A549 treated with AZD9567 at 1 μM for 4 hours (cell line): ENCODE data around the gene RFX5. TPM values are rescaled to one million over a fixed set of nuclear protein-coding genes. Genes with fewer than 3 reads are reported as not detected.

Source experiments
- total RNA-seq: library from RNA; stranded (reverse); fragments of 200-300 nt; extraction: Qiagen RNA extraction; gene quantifications from 5 replicates; pipeline ENCODE4 v1.2.3, GENCODE V29; 2022; ENCODE audit not compliant: insufficient read depth

RFX5 gene
- 18.9 to 22.7 TPM (median 20.7 TPM) in 5 replicates for total RNA-seq

GRCh38 chr1:151346769-151347522 is at the start of gene RFX5:
Gene RFX5, minus strand, starts transcription at chr1:151347252. Its CDS starts 932 bp downstream, at chr1:151346320.

GRCh38 chr1:151372058-151372934 is 25.2 kb upstream of the RFX5 start, which contains the start of gene SELENBP1:
Gene SELENBP1, minus strand, starts transcription at chr1:151372705. Its CDS starts 64 bp downstream, at chr1:151372641.

GRCh38 chr1:151327223-151327902 is 19.7 kb downstream of the RFX5 start, which contains the start of gene PI4KB:
Gene PI4KB, minus strand, starts transcription at chr1:151327416. Its CDS starts 10,935 bp downstream, at chr1:151316481.

Other genes with a start within 250 kb of the RFX5 start
- gene SEMA6C, start 200.6 kb downstream of the RFX5 start, total RNA-seq: 1.7 to 2.2 TPM (median 1.9 TPM) in 4 of 5 replicates, not detected in the other
- gene TNFAIP8L2, start 190.6 kb downstream of the RFX5 start, total RNA-seq: not detected in 5 replicates
- 5.0 to 8.2 TPM (median 5.4 TPM) in 5 replicates for gene LYSMD1, start 181.3 kb downstream of the RFX5 start, total RNA-seq
- gene SCNM1, start 181.1 kb downstream of the RFX5 start, total RNA-seq: 47.1 to 48.4 TPM (median 47.7 TPM) in 5 replicates
- 0.21 to 0.34 TPM (median 0.23 TPM) in 4 of 5 replicates, not detected in the other for gene TMOD4, start 171.3 kb downstream of the RFX5 start, total RNA-seq
- gene VPS72, start 157.1 kb downstream of the RFX5 start, total RNA-seq: 41.8 to 48.0 TPM (median 42.8 TPM) in 5 replicates
- 45.2 to 70.0 TPM (median 47.0 TPM) in 5 replicates for gene PIP5K1A, start 148.7 kb downstream of the RFX5 start, total RNA-seq
- 184 to 202 TPM (median 199 TPM) in 5 replicates for gene PSMD4, start 92.5 kb downstream of the RFX5 start, total RNA-seq
- gene ZNF687, start 65.0 kb downstream of the RFX5 start, total RNA-seq: 13.5 to 17.1 TPM (median 14.8 TPM) in 5 replicates
- 20.5 to 25.9 TPM (median 24.3 TPM) in 5 replicates for gene PI4KB, start 19.8 kb downstream of the RFX5 start, total RNA-seq
- gene SELENBP1, start 25.5 kb upstream of the RFX5 start, total RNA-seq: 6.0 to 7.1 TPM (median 6.9 TPM) in 5 replicates
- gene PSMB4, start 52.3 kb upstream of the RFX5 start, total RNA-seq: 354 to 439 TPM (median 422 TPM) in 5 replicates
- gene POGZ, start 112.2 kb upstream of the RFX5 start, total RNA-seq: 18.4 to 20.5 TPM (median 19.8 TPM) in 5 replicates
- gene CGN, start 164.1 kb upstream of the RFX5 start, total RNA-seq: 1.7 to 1.9 TPM (median 1.8 TPM) in 5 replicates
- gene TUFT1, start 193.1 kb upstream of the RFX5 start, total RNA-seq: 9.8 to 11.7 TPM (median 10.3 TPM) in 5 replicates